ENCODE data around the gene PITPNB.

PITPNB gene

DNA sequence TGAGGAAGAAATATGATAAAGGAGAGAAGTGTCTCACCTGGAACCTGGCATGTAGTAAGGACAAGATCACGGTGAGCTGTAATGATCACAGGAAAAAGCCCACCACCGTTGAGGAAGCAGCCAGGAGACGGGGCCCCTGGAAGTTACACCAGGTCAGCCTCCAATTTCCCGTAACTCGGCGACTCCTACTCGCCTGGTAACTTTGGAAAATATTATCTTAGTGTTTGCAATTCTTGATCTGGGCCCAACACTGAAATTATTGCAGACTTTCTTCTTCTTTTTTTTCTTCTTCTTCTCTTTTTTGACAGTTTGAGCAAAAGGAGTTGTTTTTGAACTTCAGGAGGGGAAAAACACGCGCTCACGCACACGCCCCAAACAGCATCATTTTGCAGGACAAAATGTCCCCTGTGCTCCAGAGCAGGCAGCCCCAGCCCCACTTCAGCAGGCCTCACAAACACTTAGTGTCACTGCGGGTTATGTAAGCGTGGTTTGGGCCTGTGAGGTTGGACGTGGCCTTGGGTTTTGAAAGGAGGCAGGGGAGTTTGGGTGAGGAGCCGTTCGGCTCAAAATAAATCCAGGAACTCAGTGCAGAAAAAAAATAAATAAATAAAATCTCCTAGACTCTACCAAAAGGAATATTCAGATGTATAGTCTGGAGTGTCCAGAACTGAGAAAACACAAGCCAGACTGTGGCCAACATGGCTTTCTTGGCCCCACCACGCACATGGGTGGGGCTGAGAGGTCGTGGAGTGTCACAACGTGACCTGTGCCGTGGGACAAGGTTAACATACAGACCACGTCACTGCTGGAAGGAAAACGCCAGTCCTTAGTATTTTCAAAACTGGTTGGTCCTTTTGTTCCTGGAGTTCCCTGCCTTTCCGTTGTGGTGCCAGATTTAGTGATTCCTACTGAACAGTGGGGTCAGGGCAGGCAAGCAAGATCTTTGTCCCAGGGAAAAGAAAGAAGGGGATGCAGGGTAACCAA lies 91.2 kb downstream of the PITPNB start:
- DNase-seq = no peak

DNA sequence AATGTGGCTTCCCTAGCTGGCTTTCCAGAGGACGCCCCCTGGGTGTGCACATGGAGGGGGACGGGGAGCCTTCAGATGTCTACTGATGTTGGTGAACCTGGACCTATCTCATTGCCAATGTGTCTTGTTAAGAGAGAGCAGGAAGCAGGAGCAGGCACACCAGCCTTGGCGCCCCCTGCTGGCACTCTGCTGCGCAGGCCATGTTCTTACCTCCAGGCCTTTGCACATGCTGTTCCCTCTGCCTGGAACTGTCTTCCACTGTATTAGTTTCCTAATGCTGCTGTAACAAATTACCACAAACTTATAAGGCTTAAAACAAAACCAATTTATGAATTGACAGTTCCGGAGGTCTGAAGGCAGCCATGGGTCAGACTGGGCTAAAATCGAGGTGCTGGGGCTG lies 93.9 kb downstream of the PITPNB start:
- DNase-seq = no peak

DNA sequence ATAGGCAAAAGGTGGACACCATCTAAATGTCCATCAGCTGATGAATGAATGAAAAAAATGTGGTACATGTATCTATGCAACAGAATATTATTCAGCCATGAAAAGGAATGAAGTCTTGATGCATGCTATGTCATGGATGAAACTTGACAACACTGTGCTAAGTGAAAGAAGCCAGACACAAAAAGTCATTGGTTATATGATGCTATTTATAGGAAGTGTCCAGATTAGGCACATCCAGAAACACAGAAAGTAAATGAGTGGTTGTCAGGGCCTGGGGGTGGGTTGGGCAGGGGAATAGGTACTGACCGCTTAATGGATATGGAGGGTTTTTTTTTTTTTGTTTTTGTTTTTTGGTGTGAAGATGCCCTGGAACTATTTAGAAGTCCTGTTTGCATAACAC lies 95.8 kb downstream of the PITPNB start:
- DNase-seq = no peak

DNA sequence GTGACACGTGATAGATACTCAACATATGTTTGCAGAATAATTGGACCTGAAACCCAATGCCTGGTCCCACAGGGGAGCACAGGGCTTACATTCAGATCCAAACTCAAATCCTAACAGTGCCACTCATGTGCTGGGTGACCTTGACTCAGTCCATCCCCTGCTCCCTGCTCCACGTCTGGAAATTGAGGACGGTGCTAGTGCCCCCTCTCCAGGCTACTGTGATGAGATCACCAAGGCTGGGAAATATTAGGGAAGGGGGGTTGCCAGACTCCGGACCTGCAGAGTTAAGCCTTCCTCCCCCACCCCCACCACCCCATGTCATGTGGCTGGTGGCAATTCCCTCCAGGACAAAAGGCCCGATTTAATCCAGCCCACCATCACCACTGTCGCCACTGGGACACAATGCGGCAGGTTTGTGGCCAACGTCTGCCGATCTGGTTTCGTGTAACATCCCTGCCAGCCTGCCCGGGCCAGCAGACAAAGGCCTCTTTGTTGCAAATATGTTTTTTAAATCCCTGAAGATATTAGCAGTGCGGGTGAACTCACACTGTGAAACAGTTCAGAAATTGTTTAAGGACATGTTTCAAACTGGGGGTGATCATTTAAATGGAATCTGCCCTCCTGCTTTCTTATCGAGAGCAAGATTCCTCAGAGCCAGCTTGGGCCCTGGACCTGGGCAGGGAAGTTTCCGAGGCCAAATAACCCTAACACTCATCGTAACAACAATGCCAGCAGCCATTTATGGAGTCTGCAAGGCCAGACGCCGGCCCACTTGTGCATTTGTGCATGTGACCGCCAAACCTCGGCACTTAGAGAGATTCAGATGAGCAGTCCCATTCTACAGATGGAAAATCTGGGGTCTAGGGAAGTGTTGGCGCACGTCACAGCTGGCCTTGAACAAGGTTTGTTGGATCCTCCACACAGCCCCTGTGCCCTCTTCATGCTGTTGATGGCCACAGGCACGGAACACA lies 97.9 kb downstream of the PITPNB start:
- DNase-seq = no peak

DNA sequence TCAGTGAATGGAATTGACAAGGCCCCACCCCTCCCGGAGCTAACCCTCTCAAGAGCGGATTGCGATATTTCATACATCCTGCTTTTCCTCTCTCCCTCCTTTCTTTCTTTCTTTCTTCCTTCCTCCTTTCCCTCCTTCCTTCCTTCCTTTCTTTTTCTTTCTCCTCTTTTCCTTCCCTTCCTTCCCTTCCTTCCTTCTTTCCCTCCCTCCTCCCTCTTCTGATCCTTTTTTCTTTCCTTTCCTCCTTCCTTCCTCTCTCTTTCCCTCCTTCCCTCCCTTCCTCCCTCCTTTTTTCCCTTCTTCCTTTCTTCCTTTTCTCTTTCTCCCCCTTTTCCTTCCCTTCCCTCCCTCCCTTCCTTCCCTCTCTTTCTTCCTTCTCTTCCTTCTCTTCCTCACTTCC lies 102.5 kb downstream of the PITPNB start:
- DNase-seq = no peak

DNA sequence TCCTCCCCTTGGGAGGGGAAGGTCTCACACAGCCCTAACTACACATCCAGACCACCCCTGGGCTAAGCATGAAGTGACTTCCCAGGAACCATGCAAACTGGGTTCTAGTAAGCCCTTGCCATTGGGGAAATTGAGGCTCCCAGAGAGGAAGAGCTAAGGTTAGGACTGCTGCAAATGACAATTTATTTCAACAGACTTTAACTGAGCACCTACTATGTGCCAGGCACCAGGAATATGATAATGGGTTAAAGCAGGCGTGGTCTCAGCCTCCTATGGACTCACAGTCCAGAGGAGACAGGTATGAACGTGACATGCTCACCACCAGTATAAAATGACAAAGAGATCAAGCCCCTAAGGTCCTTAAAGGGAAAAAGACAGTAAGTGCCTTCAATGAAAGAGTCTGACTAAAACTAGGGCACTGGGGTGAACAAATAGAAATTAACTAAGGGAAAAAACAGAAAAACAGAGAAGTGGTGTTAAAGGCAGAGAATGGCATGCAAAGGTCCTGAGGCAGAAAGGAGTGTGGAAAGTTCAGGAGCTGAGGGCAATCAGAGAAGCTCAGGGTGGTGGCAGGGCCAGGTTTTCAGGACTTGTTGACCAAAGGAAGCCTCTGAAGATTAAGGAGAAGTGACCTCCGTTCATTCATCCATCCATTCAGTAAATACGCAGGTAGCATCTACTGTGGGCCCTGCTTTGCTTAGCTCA lies 103.1 kb downstream of the PITPNB start:
- no peak for DNase-seq

DNA sequence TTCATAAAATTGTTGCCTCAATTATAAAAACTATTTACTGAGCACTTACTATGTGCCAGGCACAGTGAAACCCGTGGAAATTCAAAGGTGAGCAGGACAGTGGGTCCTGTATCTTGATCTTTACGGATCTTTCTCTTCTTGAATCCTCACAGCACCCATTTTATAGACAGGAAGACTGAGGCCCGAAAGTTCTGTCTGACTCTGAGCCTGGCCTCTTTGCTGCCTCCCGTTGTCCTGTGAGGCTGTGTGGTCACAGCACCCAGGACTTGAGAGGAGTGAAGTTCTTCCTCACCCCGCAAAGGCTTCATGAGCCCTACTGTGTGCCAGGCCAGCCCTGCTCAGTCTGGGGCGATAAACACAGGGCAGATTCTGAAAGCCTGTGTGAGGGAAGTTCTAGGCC lies 104.1 kb downstream of the PITPNB start:
- no peak for DNase-seq

DNA sequence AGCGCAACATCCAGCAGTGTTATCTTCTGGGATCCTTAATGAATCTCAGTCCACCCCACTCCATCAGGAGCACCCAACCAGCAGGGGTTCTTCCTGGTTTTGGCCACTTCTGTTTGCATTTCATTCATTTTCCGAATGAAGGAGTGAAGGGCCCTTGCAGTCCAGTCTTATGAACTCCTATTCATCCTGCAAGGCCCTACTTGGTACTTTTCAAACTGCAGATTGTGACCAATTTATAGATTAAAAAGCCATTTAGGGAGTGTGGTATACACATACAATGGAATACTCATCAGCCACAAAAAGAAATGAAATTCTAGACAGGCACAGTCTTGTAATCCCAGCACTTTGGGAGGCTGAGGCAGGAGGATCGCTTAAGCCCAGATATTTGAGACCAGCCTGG lies 107.3 kb downstream of the PITPNB start:
- DNase-seq = no peak

DNA sequence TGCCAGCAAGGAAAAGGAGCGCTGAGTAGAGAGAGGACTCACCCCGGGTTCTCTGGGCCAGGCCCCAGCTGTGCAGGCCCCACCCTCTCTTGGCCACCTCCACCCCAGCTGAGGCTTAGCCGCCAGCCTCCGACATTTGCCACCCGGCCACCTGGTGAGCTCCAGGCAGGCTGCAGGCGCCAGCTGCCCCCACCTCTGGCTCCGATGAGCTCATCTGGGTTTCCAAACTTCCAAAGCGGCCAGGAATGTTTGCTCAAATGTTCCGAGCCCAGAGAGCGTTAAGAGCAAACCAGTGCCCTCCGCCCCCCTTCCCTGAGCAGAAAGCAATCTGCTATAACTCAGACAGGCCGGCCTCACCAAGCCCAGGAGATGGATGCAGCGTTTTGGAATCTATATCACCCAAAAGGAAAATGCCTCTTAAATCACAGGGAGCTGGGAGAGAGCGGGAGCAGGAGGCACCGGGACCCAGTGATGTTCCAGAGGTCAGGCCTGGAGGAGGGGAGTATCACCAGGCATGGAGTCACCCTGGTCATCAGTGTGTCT lies 108.4 kb downstream of the PITPNB start:
- DNase-seq = no peak

DNA sequence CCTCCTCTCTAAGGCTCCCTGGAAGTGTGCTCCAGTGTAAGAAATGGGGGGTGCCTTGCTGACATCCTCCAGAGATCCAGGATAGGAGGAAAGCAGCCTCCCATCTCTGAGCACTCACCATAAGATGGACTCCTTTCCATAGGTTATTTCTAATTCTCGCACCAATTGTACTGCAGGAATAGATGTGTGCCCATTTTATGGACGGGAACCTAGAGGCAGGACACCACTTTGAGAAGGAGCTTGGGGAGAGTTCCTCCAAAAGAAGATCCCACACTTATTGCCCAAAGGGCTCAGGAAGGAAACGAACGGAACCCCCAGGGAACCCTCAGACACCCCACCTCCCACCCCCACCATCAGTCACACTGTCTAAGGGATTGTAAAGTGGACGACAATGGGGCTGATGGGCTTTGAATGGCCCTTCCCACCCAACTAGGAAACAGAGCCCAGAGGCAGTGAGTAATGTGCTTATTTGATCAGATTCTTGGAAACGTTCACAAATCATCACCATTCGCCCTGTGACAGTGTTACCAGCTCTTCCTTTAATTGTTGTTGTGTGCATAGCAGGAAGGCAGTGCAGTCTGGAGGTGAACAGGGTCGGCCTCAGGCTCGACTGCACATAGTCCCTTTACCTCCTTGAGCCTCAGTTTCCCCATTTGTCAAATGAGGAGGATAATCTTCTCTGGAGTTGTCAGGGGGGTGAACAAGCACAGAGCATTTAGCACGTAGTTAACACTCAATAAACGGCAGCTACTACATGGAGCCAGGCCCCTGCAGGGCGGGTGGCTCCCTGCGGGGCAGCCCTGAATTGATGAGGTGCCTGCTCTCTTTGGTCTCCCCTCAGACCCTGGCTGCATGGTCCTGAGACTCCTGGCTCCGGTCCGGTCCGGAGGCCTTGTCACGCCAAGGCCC lies 109.1 kb downstream of the PITPNB start:
- DNase-seq = no peak

DNA sequence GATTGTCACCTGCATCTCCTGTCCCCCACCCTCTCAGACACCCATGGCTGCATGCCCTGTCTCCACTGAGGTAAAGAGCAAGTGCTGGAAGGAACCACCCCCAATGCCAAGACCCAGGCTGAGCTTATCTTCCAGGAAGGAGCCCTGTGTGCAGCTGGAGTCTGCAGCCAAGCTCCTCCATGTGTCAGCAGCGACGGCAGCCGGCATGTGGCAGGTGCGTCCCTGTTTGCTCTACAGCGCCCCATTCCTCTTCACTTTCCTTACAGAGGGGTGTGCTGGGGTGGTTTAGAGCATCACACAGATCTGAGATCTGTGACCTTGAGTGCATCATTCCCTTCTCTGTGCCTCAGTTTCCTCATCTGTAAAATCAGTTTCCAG lies 109.8 kb downstream of the PITPNB start:
- no peak for DNase-seq

DNA sequence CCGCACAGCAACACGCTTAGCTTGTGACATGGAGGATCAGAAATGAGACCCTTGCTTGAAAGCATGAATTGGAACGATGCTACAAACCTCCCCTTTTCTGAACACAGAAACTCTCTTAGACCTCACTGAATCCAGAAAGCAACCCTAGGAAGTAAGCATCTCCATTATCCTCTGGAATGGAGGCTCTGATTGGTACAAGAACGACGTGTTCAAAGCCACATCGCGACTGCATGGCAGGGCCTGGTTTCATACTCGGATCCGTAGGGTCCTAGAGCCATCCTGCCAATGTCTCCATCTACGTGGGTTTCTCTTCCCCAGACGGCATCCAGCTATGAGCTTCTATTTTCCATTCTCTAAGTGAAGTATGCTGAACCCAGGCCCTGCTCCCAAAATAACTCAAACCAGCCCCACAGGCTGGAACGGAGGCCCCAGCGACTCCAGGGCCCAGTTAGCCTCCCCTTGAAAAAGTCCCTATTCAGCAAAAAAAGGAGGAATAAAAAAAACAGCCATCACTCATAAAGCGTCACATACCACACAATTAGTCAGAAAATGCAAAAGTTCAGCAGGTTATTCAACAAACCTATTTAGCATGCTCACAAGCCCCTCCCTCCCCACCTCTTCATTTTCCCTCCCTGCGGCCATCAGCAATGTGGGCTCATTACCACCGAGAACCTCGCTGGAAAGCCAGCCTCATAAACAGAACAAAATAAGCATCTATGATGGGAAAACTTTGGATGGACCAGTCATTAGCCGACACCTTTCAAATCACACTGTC lies 110.4 kb downstream of the PITPNB start:
- DNase-seq = no peak

DNA sequence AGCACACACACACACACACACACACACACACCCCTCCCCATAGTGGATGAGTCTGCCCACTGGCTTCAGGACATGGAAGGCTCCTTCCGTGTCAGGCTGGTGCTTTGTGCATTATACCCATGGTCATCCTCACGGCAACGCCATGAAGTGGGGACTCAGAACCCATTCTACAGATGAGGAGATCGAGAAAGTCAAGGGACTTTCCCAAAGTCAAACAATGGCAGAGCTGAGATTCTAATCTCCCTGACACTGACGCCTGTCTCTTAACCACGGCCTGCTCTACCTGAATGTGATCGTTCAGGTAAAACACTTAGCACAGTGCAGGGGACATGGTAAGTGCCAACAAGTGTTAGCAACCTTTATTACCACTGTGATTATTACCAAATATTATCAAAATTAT lies 113.2 kb downstream of the PITPNB start:
- DNase-seq = no peak

DNA sequence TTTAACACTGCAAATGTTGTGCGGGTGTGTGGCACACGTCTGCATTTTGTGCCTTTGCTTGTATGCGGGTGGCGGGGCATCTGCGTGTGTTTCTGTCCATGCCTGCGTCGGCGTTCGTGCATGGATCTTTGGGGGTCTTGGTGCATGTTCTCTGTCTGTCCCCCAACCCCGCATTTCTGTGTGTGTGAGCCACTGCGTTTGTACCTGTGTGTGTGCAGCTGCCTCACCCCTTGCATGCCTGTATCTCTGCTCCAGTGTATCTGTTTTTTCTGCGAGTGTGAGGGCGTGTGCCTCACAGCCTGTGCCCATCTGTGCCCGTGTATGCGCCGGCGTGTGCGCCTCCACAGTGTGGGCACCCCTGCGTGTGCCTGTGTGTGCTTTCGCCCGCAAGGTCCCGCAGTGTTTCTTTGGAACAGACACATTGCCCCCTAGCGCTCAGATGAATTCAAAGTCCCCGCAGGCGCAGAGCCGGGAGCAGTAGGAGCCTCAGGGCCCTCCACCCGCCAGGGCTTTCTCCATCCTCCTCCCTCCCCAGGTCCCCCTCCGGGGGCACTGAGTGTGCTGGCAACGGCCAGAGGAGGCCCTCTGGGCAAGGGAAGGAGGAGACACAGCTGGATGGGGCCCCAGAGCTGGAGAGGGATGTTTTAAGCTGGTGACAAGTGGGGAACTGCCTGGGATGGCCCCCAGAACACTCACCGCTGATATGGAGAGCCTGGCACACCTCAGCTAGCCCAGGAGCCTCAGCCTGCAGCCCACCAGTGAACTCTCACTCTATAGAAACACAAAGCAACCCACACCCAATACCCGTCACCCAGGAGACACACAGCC lies 114.4 kb downstream of the PITPNB start:
- peak; percentile 38 for DNase-seq

DNA sequence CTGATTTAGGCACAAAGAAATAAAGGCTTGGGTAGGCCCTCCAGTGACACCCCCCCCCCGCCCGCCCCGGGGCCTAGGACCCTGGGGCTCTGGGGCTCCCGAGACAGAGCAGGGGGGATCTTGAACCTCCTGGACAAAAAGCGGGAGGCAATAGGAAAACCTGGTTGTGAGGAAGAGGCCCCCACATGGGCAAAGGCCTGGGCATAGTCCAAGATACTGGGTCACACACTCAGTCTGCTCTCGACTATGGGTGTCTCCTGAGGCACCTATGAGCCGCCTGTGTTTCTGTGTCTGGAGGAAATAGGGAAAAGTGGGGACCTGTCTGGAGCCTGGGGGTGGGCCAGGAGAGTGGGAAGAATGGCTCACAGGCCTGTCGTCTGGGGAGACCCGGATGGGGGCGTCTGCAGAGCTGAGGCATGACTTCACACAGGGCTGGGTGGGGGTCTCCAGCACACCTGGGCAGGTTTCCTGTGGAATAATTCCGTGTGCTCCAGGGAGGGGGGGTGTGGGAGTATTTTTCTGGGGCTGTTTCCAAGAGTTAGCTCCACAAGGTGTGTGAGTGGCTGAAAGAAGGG lies 115.1 kb downstream of the PITPNB start:
- DNase-seq = no peak

DNA sequence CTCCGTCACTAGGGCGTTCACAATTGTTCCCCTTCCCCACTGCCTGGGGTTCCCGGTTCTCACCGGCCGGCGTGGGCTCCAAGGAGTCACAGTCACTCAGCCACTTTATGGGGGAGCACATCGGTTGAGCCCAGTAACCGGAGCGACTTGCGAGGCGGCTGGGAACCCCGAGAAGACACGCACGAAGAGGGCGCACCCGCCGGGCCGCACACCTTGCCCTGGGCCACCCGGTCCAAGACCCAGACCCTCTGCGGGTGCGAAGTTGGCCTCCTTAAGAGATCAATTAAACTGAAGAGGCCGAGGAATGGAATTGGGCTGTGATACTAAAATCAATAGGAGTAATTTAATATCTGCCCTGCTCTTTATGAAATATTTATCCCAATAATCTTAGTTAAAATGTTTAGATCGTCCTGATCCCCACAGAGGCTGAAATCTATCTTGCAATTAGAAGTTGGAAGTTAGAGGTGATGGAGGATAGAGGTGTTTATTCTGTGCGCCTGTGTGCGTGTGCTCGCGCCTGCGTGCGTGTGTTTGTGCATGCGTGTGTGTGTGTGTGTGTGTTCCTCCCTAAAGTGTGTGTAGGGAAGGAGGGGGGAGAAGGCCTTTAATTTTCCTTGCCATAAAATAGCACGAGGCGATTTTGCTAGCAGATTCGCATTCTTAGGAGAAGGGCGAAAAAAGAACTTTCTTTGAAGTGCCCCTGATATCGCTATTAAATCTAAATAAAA lies 116.5 kb downstream of the PITPNB start:
- DNase-seq = no peak

Measured in effector CD4-positive, alpha-beta T cell (primary cell).